ENCODE data around the gene FOXD4L5.
"Not testable (repeated sequence)": the region's sequence is repeated elsewhere in the genome, so short reads cannot be mapped to it uniquely, and the experiment has no call there.

Gene FOXD4L5

DNA sequence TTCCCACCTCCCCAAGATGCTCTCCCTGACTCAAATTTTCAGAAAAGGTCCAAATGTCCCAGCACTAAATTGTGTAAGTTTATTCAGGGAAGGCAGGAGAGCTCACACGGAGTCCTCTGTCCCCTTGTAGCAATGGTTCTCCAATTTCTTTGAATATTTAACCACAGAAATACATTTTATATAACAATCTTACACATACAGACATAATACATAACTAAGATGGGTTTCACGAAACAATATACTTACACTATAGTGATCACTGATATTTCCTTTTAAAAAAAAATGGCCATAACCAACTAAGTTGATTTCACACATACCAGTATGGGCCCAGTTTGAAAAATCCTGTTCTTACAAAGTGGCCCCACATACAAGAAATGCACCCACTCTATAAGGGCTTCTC is at the start of gene FOXD4L5:
TSS of gene FOXD4L5 (minus strand) at position 101 of the 400 bp plus-strand sequence. CDS start 832 bp downstream, outside the sequence.
- H3K27me3 ChIP-seq (ENCODE audit: control insufficient read depth in 1 of 2, insufficient read depth in 2 of 2, low read length in 2 of 2); H3K9ac ChIP-seq (ENCODE audit: low read depth in 1 of 2, low read length in 2 of 2); H3K4me3 ChIP-seq (ENCODE audit: low read depth in 1 of 2, low read length in 2 of 2); H3K36me3 ChIP-seq (ENCODE audit: control insufficient read depth in 1 of 2, insufficient read depth in 2 of 2, low read length in 2 of 2); H3K27ac ChIP-seq (ENCODE audit: low read depth, low read length); H3K4me1 ChIP-seq (ENCODE audit: control insufficient read depth in 1 of 2, insufficient read depth in 2 of 2, low read length in 2 of 2); H3K9me3 ChIP-seq (ENCODE audit: control insufficient read depth in 1 of 2, low read length in 2 of 2): not testable (repeated sequence)

DNA sequence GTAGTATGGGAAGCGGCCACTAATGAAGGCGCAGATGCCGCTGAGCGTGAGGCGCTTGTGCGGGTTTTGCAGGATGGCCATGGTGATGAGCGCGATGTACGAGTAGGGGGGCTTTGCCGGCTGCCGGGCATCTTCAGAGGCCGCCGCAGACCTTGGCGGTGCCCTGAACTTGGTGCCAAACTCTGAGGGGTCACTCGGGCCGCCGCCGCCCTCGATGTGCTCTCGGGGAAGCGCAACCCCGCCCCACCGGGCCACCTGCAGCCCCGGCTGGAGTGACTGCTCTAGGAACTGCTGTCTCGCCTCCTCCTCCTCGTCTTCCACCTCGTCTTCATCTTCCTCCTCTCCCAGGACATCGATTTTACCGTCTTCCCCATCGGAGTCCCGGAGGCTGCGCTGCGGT is 1.1 kb downstream of the FOXD4L5 start:
- not testable (repeated sequence) for H3K9ac ChIP-seq (ENCODE audit: low read depth in 1 of 2, low read length in 2 of 2); H3K4me1 ChIP-seq (ENCODE audit: control insufficient read depth in 1 of 2, insufficient read depth in 2 of 2, low read length in 2 of 2); H3K4me3 ChIP-seq (ENCODE audit: low read depth in 1 of 2, low read length in 2 of 2); H3K27ac ChIP-seq (ENCODE audit: low read depth, low read length); H3K36me3 ChIP-seq (ENCODE audit: control insufficient read depth in 1 of 2, insufficient read depth in 2 of 2, low read length in 2 of 2); H3K9me3 ChIP-seq (ENCODE audit: control insufficient read depth in 1 of 2, low read length in 2 of 2); H3K27me3 ChIP-seq (ENCODE audit: control insufficient read depth in 1 of 2, insufficient read depth in 2 of 2, low read length in 2 of 2)

DNA sequence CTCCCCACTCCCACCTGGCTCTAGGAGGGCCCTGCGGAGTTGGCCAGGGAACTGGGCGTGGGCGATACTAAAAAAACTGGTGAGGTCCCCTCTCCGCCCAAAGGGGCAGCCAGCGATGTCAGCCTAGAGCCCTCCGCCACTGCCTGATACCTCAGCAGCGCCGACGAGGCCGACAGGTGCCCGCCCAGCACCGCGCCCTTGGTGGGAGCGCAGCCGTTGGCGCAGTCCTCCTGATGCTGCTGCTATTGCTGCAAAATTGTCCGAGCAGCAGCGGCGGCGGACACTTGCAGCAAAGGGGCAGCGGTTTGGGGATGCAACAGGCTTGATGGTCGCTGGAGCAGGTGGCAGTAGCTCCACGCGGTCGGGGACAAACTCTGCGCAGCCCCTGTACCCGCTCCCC is 2.0 kb downstream of the FOXD4L5 start:
- H3K9me3 ChIP-seq (ENCODE audit: control insufficient read depth in 1 of 2, low read length in 2 of 2); H3K27ac ChIP-seq (ENCODE audit: low read depth, low read length); H3K36me3 ChIP-seq (ENCODE audit: control insufficient read depth in 1 of 2, insufficient read depth in 2 of 2, low read length in 2 of 2); H3K4me3 ChIP-seq (ENCODE audit: low read depth in 1 of 2, low read length in 2 of 2); H3K27me3 ChIP-seq (ENCODE audit: control insufficient read depth in 1 of 2, insufficient read depth in 2 of 2, low read length in 2 of 2); H3K4me1 ChIP-seq (ENCODE audit: control insufficient read depth in 1 of 2, insufficient read depth in 2 of 2, low read length in 2 of 2); H3K9ac ChIP-seq (ENCODE audit: low read depth in 1 of 2, low read length in 2 of 2): not testable (repeated sequence)
